SK-N-MC (cell line): Measurements from ENCODE around the gene GLRX5.

Experiments used
- EZH2 ChIP-seq: fragments of 200-600 bp; sonication (generic); IDR thresholded peaks from one replicate; pipeline ENCODE4 v1.6.1; 2017; ENCODE audit warnings: antibody characterized with exemption
- FOXP2 ChIP-seq: optimal IDR thresholded peaks from 2 replicates; pipeline ENCODE3; 2011; ENCODE audit warnings: mild to moderate bottlenecking, moderate library complexity; ENCODE audit not compliant: insufficient read depth; ENCODE audit errors: extremely low read length, control extremely low read depth
- POLR2AphosphoS5 ChIP-seq: IDR thresholded peaks from 2 replicates; pipeline ENCODE4 v1.6.1; 2012; ENCODE audit warnings: mild to moderate bottlenecking, low read depth, low read length, borderline replicate concordance

- TF ChIP-seq EZH2 (no peak), POLR2AphosphoS5 (no peak), FOXP2 (no peak)
These were observed 34.6 kb upstream of the GLRX5 start for GRCh38 chr14:95500201-95500681.
